GM12801 (cell line): ENCODE data around the gene FTO.

ENCODE experiments used
- CTCF ChIP-seq: IDR thresholded peaks from one replicate; pipeline ENCODE4 v1.5.1; 2011; ENCODE audit warnings: control low read depth; ENCODE audit not compliant: insufficient read length; ENCODE audit errors: extremely low read depth

FTO gene

GRCh38 chr16:53690771-53691170 lies 13.2 kb upstream of the FTO start:
- no peak for TF ChIP-seq CTCF

- TF ChIP-seq CTCF, result no peak
Measured at GRCh38 chr16:53692146-53692545, 11.8 kb upstream of the FTO start.

GRCh38 chr16:53693320-53693719 lies 10.6 kb upstream of the FTO start:
- TF ChIP-seq CTCF, result no peak

- no peak for TF ChIP-seq CTCF
Measured at GRCh38 chr16:53695070-53695469, 8.9 kb upstream of the FTO start.

GRCh38 chr16:53704445-53704813 lies 473 bp downstream of the FTO start:
- TF ChIP-seq CTCF, result no peak

- TF ChIP-seq CTCF, result no peak
Measured at GRCh38 chr16:53707671-53708070, 3.7 kb downstream of the FTO start.

- TF ChIP-seq CTCF, result no peak
Measured at GRCh38 chr16:53708490-53708889, 4.5 kb downstream of the FTO start.

GRCh38 chr16:53711390-53711789 lies 7.4 kb downstream of the FTO start:
- no peak for TF ChIP-seq CTCF
